ENCODE data around the gene CDKN2B.

Gene CDKN2B

GRCh38 chr9:22035591-22036011, 26.5 kb upstream of the CDKN2B start:
- no peak for DNase-seq (ENCODE audit: low read depth in 1 of 2, low spot score in 1 of 2)

GRCh38 chr9:22033012-22033630, 24.0 kb upstream of the CDKN2B start:
- DNase-seq (ENCODE audit: low read depth in 1 of 2, low spot score in 1 of 2), result no peak

DNA sequence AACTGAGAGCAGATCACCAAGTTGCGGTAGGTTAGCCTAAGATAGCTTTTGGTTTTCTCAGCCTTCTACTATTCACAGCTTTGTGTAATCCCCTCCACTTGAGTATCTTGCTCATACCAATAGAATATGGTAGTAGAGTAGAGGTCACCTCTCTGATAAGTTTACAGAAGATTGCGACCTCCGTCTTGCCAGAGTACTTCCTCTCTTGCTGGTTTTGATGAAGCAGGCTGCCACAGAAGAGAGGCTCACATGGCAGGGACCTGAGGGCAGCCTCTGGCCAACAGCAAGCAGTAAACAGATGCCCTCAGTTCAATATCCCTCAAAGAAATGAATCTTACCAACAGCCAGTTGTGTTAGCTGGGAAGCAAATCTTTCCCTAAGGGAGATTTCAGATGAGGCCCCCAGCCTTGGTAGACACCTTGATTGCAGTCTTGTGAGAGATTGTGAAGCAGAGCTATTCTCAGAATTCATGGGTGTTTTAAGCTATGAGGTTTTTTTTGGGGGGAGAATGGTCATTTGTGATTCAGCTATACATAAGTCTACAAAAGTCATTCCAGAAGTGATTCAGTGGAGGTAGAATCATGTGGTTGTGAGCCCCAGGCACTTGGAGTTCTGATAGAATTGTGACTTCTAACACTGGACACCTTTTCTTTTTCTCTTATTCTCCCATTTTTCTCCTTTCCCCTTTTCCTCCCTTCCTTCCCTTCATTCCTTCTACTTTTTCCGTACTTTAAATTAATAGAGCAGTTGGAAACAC, 22.7 kb upstream of the CDKN2B start:
- DNase-seq (ENCODE audit: low read depth in 1 of 2, low spot score in 1 of 2), result no peak

GRCh38 chr9:22030101-22030598, 21.0 kb upstream of the CDKN2B start:
- no peak for DNase-seq (ENCODE audit: low read depth in 1 of 2, low spot score in 1 of 2)

DNA sequence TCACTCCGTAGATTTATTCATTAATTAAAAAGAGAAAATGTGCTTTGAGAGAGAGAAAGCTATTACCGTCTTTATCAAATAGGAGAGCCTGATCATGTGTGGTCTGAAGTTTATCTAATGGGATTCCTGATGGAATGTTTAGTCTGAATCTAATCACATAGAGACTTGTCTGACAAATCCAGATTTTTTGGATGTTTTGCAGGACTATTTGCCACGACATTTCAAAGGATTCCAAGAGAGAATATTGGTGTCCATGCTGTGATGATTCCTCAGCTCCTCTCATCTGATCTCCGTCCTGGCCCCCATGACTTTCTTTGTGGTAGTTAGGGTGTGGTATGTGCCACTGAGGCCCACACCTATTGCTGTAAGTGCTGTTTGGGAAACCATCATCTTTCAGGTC, 20.1 kb upstream of the CDKN2B start:
- DNase-seq (ENCODE audit: low read depth in 1 of 2, low spot score in 1 of 2), result no peak

DNA sequence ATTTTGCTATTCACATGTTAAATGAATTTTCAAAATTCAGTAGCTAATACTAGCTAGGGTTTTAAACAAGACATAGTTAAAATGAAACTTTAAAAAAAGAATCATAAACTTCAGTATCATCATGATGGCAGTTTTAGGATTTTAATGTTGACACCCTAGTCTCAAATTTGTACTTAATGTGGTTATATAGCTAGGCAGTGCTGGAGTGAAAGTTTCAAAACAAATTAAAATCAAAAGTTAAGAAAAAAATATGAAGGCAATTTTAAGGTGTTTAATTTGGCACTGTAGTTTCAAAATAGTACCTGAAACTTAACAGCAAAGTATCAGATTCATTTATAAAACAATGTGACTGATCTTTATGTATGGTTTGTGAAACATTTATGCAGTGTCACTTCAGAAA, 19.3 kb upstream of the CDKN2B start:
- no peak for DNase-seq (ENCODE audit: low read depth in 1 of 2, low spot score in 1 of 2)

DNA sequence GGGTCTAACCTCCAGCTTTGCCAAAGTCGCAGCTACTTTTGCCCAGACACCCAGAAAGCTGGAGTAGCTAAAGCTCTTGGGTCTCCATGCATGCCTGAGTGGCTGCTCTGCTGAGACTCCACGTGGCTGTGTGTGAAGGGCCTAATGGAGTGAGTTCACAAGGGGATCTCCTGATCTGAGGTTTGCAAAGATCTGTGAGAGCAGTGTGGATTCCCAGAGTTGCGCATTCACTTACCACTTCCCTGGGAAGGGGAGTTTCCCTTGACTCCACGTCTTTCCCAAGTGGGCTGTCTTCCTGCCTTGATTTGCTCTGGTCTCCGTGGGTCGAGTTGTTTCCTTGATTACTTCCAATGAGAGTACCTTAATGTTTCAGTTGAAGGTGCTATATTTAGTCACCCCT, 17.6 kb upstream of the CDKN2B start:
- no peak for DNase-seq (ENCODE audit: low read depth in 1 of 2, low spot score in 1 of 2)

GRCh38 chr9:22022396-22022795, 13.3 kb upstream of the CDKN2B start:
- no peak for DNase-seq (ENCODE audit: low read depth in 1 of 2, low spot score in 1 of 2)

DNA sequence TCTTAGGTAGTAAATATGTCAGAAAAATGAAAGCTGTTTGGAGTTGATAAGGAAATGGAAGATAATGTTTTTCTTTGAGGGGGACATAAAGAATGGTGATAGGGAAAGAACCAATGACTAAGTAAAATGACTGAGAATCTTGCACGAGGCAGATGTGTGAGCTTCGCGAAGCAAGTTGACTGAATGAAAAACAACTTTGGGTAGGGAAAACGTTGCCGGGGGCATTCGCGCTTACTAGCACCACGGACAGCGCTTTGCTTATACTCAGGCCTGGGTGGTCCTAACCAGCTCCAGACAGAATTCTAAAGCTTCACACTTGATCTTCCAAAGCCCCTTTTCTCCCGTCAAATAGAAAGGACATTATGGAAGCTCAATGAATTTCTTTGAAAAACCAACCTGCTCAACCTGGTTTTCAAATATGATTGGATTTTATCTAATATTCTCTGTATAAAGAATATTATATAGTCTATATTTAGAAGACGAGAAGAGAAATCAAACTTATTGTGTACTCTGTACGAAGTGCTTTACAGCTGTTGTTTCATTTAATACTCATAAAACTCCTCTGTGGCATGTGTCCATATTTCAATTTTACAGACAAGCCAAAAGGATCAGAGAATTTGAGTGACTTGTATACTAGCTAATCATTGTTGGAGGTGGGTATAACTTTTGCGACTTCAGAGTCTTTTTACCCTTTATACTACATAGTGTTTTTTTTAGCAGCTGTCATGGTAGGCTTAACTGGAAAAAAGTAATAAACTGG, 1.9 kb upstream of the CDKN2B start:
- DNase-seq (ENCODE audit: low read depth in 1 of 2, low spot score in 1 of 2), result no peak

DNA sequence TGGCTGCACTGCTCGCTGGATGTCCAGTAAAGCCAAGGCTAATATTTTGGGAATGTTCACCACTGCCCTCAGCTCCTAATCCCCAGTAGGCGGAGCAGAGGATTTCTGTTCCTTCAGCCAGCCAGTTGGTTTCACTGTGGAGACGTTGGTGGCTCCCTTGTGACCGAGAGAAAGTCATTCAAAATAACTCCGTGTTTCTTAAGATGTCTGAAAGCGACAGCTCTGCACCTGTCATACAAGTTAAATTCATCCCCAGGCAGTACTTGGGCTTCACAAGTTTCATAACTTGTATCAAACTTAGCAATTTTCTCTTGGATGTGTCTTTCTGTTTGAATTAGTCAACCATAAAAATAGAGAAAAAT, 382 bp upstream of the CDKN2B start:
- DNase-seq (ENCODE audit: low read depth in 1 of 2, low spot score in 1 of 2), result no peak

GRCh38 chr9:22008384-22008716, 755 bp downstream of the CDKN2B start:
- DNase-seq (ENCODE audit: low read depth in 1 of 2, low spot score in 1 of 2), result no peak

GRCh38 chr9:22005702-22006606, 3.2 kb downstream of the CDKN2B start:
- DNase-seq (ENCODE audit: low read depth in 1 of 2, low spot score in 1 of 2), result no peak

GRCh38 chr9:22005021-22005701, 3.9 kb downstream of the CDKN2B start:
- no peak for DNase-seq (ENCODE audit: low read depth in 1 of 2, low spot score in 1 of 2)

DNA sequence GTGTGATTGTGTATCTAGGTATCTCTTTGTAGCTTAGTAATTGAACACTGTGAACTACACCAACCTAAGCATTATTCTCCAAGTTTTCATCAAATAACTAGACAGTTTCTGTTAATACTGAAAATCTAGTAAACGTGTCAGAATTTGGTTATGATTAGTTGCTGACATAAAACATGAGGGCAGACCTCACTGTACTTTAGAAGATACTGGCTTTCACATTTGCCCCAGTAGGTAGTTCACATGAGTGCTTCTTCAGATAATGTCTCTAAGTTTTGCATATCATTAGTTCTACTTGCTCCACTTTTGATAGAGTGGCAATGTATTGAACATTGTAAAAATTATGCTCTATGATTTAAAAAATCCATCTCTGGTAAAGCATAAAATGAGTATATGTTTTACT, 7.1 kb downstream of the CDKN2B start:
- no peak for DNase-seq (ENCODE audit: low read depth in 1 of 2, low spot score in 1 of 2)

DNA sequence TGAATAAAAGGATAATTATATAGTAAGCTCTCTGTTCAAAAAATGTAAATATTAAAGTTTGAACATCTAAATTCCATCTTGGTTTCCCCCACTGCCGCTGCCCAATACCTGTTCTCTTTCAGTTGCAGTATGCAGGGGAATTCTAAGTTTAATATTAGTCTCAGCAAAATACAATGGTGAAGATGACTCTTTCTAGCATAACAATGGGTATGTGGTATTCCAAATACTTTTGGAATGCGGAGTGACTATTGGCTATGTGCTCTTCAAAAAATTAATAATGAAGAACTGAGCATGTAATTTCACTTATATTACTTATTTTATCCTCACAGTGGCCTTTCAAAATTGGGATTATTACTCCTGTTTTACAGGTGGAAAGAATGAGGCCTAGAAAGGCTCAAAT, 11.1 kb downstream of the CDKN2B start:
- no peak for DNase-seq (ENCODE audit: low read depth in 1 of 2, low spot score in 1 of 2)

- DNase-seq (ENCODE audit: low read depth in 1 of 2, low spot score in 1 of 2), result no peak
Observed at GRCh38 chr9:21997480-21997879, 11.6 kb downstream of the CDKN2B start.

GRCh38 chr9:21996858-21997257, 12.2 kb downstream of the CDKN2B start:
- DNase-seq (ENCODE audit: low read depth in 1 of 2, low spot score in 1 of 2), result no peak

DNA sequence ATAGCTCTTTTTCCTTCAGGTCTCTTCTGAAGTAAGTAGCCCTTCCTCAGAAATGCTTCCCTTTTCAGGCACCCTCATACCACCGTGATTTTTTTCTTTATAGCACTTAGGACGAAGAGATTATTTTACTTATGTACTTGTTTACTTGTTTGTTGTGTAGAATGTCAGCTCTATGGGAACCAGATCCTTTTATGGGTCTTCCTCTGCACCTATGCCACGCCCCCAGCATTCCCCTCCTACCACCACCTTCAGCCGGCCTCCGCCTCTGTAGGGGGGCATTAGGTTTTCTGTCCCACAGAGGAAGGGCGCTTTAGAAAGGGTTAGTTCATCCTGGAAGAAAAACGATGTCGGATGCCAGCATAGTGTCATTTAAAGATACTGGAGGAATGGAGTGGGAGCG, 12.7 kb downstream of the CDKN2B start:
- DNase-seq (ENCODE audit: low read depth in 1 of 2, low spot score in 1 of 2), result no peak

DNA sequence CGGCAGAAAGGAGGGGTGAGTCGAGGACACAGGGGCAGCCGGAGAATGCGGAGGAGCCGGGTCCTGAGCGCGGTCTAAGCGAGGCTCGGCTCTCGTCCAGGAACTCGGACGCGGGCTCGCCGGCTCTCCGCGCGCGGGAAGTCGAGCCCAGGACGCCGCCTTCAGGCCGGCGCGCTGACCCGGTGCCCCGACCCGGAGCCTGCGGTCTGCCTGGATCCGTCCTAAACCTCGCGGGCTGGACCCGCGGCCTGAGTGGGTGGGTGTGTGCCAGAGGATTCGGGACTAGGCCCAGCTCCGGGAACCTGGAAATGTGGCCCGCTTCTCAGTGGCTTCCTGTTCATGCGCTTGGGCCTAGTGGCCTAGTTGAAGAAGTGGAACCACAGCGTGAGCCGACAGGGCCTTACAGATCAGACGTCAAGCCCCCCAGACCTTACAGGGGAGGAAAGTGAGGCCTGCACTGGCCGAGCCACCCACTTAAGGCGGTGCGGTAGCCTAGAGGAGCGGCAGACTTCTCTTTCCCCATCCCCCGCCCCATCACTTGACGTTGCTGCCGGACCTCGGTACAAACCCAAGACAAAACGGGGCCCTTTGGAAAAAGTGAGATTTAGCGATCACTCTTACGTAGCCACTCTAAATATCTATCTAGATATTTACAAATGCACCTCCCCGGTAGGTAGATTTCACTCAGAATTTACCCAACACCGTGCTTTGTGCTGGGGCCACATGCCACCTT, 13.3 kb downstream of the CDKN2B start:
- no peak for DNase-seq (ENCODE audit: low read depth in 1 of 2, low spot score in 1 of 2)
